Activated B cell treated with CpG ODN at 0.5 μM for 24 hours (primary cell): ENCODE results near the gene POR. TPM values are rescaled to one million over a fixed set of nuclear protein-coding genes. Genes with fewer than 3 reads are reported as not detected.
"Not testable (repeated sequence)": the region's sequence is repeated elsewhere in the genome, so short reads cannot be mapped to it uniquely, and the experiment has no call there.

Experiments used
- ATAC-seq: fragments of 200-7000 bp; cut with Tn5 transposase; one replicate; pipeline ENCODE4 v1.10.0; 2021; ENCODE audit warnings: low read depth, mild to moderate bottlenecking, moderate library complexity
- CTCF ChIA-PET: fragments of 350-600 bp; sonication (Branson Sonifier 250); formaldehyde crosslinking; loops from one replicate; lab custom pipeline; 2021; ENCODE audit warnings: antibody characterized with exemption; lab: Charles Lee
- POLR2A ChIA-PET: fragments of 350-600 bp; sonication (Branson Sonifier 250); formaldehyde crosslinking; loops from one replicate; lab custom pipeline; 2021; ENCODE audit warnings: antibody characterized with exemption; lab: Charles Lee
- DNase-seq: peaks from one replicate; pipeline ENCODE4 v3.0.0; 2022
- H3K27ac Mint-ChIP-seq: one replicate; pipeline ENCODE4 v1.8.0; 2020; ENCODE audit warnings: mixed read lengths
- H3K27me3 Mint-ChIP-seq: one replicate; pipeline ENCODE4 v1.8.0; 2021; ENCODE audit warnings: mixed read lengths
- H3K36me3 Mint-ChIP-seq: one replicate; pipeline ENCODE4 v1.8.0; 2021; ENCODE audit warnings: low read depth, mixed read lengths
- H3K4me1 Mint-ChIP-seq: one replicate; pipeline ENCODE4 v1.8.0; 2021; ENCODE audit warnings: mixed read lengths
- H3K4me3 Mint-ChIP-seq: one replicate; pipeline ENCODE4 v1.8.0; 2020; ENCODE audit warnings: mild to moderate bottlenecking, mixed read lengths
- H3K9me3 Mint-ChIP-seq: one replicate; pipeline ENCODE4 v1.8.0; 2020; ENCODE audit warnings: mixed read lengths
- intact Hi-C: fragments of 100-400 bp; cut with micrococcal nuclease; formaldehyde crosslinking; loops from one replicate; pipeline ENCODE4 v1.15.1; 2024
- total RNA-seq: library from RNA; stranded (reverse); gene quantifications from 2 replicates; pipeline ENCODE4 v1.2.3, GENCODE V29; 2022
- TF ChIP-seq, protein P1 (sequence below): fragments of 200-600 bp; IDR thresholded peaks from one replicate; pipeline ENCODE4 v1.8.0; 2022; ENCODE audit warnings: antibody characterized with exemption, mild to moderate bottlenecking

POR gene
- total RNA-seq, 1 donor from 2014 or later: 63.5 TPM

DNA sequence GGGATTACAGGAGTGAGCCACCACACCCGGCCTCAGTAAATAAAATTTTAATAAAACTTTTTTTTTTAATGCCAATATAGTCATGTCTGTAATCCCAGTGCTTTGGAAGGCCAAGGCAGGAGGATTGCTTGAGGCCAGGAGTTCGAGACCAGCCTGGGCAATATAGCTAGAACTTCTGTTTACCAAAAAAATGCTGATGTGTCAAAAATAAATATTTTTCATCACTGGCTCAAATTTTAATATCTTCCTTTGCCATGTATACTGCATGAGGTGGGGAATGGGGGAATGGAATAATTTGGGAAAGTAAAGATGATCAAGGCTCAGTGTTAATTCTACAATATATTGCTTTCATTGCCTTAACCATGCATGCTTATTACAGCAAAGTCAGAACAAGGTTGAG lies 46.8 kb upstream of the POR start:
- H3K4me1 Mint-ChIP-seq: no peaks in the 10 kb centered on the region
- H3K36me3 Mint-ChIP-seq: no peaks in the 10 kb centered on the region
- no peak for DNase-seq
- H3K27me3 Mint-ChIP-seq: peaks cover 16% of the 10 kb centered on the region
- H3K9me3 Mint-ChIP-seq: no peaks in the 10 kb centered on the region
- CTCF ChIA-PET: interaction anchor here (0.6 to 4.0 kb wide), 2 partner anchors 152 to 1695 kb away, joined by 3 to 57 read pairs; no protein-coding TSS in a partner anchor
- H3K4me3 Mint-ChIP-seq: no peak overlapping the region
- POLR2A ChIA-PET: no interaction called here
- intact Hi-C loops: no loop called here
- ATAC-seq: no peak
- H3K27ac Mint-ChIP-seq: no peak overlapping the region
- TF ChIP-seq, protein P1, sequence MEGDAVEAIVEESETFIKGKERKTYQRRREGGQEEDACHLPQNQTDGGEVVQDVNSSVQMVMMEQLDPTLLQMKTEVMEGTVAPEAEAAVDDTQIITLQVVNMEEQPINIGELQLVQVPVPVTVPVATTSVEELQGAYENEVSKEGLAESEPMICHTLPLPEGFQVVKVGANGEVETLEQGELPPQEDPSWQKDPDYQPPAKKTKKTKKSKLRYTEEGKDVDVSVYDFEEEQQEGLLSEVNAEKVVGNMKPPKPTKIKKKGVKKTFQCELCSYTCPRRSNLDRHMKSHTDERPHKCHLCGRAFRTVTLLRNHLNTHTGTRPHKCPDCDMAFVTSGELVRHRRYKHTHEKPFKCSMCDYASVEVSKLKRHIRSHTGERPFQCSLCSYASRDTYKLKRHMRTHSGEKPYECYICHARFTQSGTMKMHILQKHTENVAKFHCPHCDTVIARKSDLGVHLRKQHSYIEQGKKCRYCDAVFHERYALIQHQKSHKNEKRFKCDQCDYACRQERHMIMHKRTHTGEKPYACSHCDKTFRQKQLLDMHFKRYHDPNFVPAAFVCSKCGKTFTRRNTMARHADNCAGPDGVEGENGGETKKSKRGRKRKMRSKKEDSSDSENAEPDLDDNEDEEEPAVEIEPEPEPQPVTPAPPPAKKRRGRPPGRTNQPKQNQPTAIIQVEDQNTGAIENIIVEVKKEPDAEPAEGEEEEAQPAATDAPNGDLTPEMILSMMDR: no peak

DNA sequence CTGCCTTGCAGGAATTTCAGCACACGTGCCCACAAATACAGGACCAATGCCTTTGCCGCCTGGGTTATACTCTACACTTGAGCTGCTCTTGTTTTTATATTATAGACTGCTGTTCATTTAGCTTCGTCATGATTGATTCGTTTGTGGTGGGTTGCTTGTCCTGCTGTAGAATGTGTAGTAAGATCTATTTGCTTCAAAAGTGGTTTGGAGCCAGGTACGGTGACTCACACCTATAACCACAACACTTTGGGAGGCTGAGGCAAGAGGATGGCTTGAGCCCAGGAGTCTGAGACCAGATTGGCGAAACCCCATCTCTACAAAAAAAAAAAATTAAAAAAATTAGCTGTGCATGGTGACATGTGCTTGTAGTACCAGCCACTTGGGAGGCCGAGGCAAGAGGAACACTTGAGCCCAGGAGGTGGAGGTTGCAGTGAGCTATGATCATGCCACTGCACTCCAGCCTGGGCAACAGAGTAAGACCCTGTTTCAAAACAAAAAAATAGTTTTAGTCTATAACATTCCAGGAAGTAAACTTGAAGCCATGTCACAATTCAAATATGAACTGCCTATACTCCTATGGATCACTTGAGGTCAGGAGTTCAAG lies 45.1 kb upstream of the POR start:
- DNase-seq (no peak), ATAC-seq (no peak)
- no peak overlapping the region for H3K4me3 Mint-ChIP-seq
- intact Hi-C loops: no loop called here
- TF ChIP-seq, protein P1: no peak
- ChIA-PET CTCF (interaction anchor here (2.0 kb wide), 1 partner anchor 150 kb away, joined by 11 read pairs; no protein-coding TSS in a partner anchor), POLR2A (no interaction called here)
- H3K36me3 Mint-ChIP-seq: no peaks in the 10 kb centered on the region
- H3K27ac Mint-ChIP-seq: no peak overlapping the region
- no peaks in the 10 kb centered on the region for H3K9me3 Mint-ChIP-seq
- no peaks in the 10 kb centered on the region for H3K4me1 Mint-ChIP-seq
- H3K27me3 Mint-ChIP-seq: peaks cover 11% of the 10 kb centered on the region

DNA sequence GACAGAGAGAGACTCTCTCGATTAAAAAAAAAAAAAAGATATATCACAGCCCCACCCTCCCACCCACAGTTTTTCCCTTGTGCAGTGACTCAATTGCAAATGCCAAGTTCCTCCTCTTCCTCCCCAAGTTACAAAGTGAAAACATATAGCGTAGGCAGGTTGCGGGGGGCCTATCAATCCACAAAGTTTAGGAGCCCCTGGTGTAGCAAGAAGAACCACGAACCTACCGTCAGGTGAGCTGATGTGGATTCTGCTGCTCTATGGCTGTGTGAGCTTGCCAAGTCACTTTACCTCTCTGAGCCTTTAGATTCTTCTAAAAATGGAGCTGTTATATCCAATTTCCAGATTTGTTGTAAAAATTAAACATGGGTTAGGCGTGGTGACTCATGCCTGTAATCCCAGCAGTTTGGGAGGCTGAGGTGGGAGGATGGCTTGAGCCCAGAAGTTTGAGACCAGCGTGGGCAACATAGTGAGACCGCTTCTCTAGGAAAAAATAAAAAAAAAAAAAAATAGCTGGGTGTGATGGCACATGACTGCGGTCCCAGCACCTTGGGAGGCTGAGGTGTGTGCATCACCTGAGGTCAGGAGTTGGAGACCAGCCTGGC lies 44.3 kb upstream of the POR start:
- Mint-ChIP-seq H3K36me3 (no peaks in the 10 kb centered on the region), H3K9me3 (no peaks in the 10 kb centered on the region), H3K4me3 (no peak overlapping the region), H3K4me1 (no peaks in the 10 kb centered on the region), H3K27me3 (peaks cover 8% of the 10 kb centered on the region), H3K27ac (no peak overlapping the region)
- CTCF ChIA-PET: interaction anchor here (2.0 kb wide), 1 partner anchor 149 kb away, joined by 11 read pairs; no protein-coding TSS in a partner anchor
- no peak for DNase-seq
- POLR2A ChIA-PET: no interaction called here
- TF ChIP-seq, protein P1: no peak
- no peak for ATAC-seq
- intact Hi-C loops: no loop called here

DNA sequence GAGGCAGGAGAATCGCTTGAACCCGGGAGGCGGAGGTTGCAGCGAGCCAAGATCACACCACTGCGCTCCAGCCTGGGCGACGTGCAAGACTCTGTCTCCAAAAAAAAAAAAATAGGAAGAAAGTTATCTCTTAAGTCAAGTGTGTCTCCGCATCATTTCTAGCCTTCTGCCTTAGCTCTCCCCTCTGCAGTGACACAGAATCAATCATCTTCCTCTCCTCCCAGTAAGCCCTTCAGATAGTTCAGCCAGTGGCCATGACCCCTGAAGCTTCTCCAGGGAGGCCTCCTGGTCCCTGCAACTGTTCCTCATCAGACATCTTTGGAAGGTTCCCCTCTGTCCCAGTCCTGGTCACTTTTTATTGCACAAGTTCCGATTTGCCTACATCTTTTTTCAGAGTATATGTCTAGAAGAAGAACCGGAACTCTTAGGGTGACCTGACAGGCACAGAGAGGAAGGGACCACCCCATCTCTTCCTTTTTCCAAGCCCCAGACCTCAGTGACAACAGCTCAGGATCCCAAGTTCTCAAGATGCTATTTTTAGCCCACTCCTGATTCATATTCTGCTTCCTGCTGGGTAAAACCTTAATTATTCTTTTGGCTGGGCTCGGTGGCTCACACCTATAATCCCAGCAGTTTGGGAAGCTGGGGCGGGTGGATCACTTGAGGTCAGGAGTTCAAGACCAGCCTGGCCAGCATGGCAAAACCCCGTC lies 42.7 kb upstream of the POR start:
- ATAC-seq: no peak
- CTCF ChIA-PET: no interaction called here
- peaks cover 2% of the 10 kb centered on the region for H3K27me3 Mint-ChIP-seq
- H3K9me3 Mint-ChIP-seq: no peaks in the 10 kb centered on the region
- no peak overlapping the region for H3K27ac Mint-ChIP-seq
- no peak for DNase-seq
- H3K4me1 Mint-ChIP-seq: no peaks in the 10 kb centered on the region
- intact Hi-C loops: no loop called here
- no peaks in the 10 kb centered on the region for H3K36me3 Mint-ChIP-seq
- H3K4me3 Mint-ChIP-seq: no peak overlapping the region
- POLR2A ChIA-PET: no interaction called here
- TF ChIP-seq, protein P1: no peak

DNA sequence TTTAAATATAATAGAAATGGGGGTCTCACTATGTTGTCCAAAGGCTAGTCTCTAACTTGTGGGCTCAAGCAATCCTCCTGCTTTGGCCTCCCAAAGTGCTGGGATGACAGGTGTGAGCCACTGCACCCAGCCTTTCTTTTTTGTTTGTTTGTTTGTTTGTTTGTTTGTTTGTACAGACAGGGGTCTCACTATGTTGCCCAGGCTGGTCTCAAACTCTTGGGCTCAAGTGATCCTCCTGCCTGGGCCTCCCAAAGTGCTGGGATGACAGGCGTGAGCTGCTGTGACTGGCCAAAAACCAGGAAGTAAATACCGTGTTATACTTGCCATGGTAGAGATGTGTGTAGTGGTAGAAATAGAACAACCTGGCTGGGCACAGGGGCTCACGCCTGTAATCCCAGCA lies 40.8 kb upstream of the POR start:
- DNase-seq, H3K4me1 Mint-ChIP-seq, ATAC-seq, H3K27ac Mint-ChIP-seq, H3K9me3 Mint-ChIP-seq, H3K36me3 Mint-ChIP-seq, H3K27me3 Mint-ChIP-seq, intact Hi-C loops, CTCF ChIA-PET, H3K4me3 Mint-ChIP-seq: not testable (repeated sequence)
- POLR2A ChIA-PET: interaction anchor here (0.7 kb wide), 1 partner anchor 64 kb away, joined by 3 read pairs; no protein-coding TSS in a partner anchor
